Osteoblast (primary cell): Measurements from ENCODE around the gene EIF3J. TPM values are rescaled to one million over a fixed set of nuclear protein-coding genes. Genes with fewer than 3 reads are reported as not detected.

ENCODE experiments used
- DNase-seq: peaks from one replicate; pipeline ENCODE4 v3.0.0; 2011; ENCODE audit warnings: low spot score, mixed read lengths; ENCODE audit not compliant: insufficient read length; ENCODE audit errors: missing footprints
- H2AFZ ChIP-seq: 2 replicates; pipeline ENCODE4 v1.6.0; 2011; ENCODE audit warnings: mild to moderate bottlenecking, low read length
- H3K27ac ChIP-seq: 2 replicates; pipeline ENCODE4 v1.5.1; 2011; ENCODE audit warnings: mild to moderate bottlenecking, low read depth, low read length, moderate library complexity
- H3K27me3 ChIP-seq: 2 replicates; pipeline ENCODE4 v1.6.0; 2012; ENCODE audit warnings: mild to moderate bottlenecking, control low read depth, inconsistent platforms, low read length, moderate library complexity; ENCODE audit not compliant: insufficient read depth
- H3K36me3 ChIP-seq: 2 replicates; pipeline ENCODE4 v1.5.1; 2011; ENCODE audit warnings: mild to moderate bottlenecking, low read length, control low read depth, moderate library complexity; ENCODE audit not compliant: insufficient read depth
- H3K4me1 ChIP-seq: 2 replicates; pipeline ENCODE4 v1.5.1; 2011; ENCODE audit warnings: mild to moderate bottlenecking, low read length, control low read depth, moderate library complexity; ENCODE audit not compliant: insufficient read depth
- H3K4me2 ChIP-seq: 2 replicates; pipeline ENCODE4 v1.6.0; 2011; ENCODE audit warnings: mild to moderate bottlenecking, low read length; ENCODE audit not compliant: insufficient read depth
- H3K4me3 ChIP-seq: fragments of 200-600 bp; sonication (generic); 3 replicates; pipeline ENCODE4 v1.5.1; 2012; ENCODE audit warnings: mild to moderate bottlenecking, low read length, inconsistent platforms; ENCODE audit not compliant: insufficient read depth
- H3K79me2 ChIP-seq: 2 replicates; pipeline ENCODE4 v1.6.0; 2012; ENCODE audit warnings: mild to moderate bottlenecking, low read length, control low read depth, inconsistent platforms; ENCODE audit not compliant: insufficient read depth
- H3K9me3 ChIP-seq: 2 replicates; pipeline ENCODE4 v1.5.1; 2011; ENCODE audit warnings: low read depth, low read length, control low read depth
- H4K20me1 ChIP-seq: 2 replicates; pipeline ENCODE4 v1.6.0; 2012; ENCODE audit warnings: mild to moderate bottlenecking, low read length, control low read depth; ENCODE audit not compliant: insufficient read depth
- total RNA-seq: library from RNA; depleted of rRNA; stranded (reverse); fragments of >200 nt; gene quantifications from 2 replicates; pipeline ENCODE4 v1.2.3, GENCODE V29; 2012
- TF ChIP-seq, protein P1 (sequence below): IDR thresholded peaks from 2 replicates; pipeline ENCODE4 v1.5.1; 2011; ENCODE audit warnings: mild to moderate bottlenecking, low read depth, low read length, moderate library complexity; ENCODE audit errors: extremely low read depth

Gene EIF3J
- total RNA-seq, 1 donor, result 36.2 TPM

GRCh38 chr15:44516436-44516835 lies 20.5 kb upstream of the EIF3J start:
- Histone ChIP-seq H3K79me2 (no peaks in the 10 kb centered on the region), H3K36me3 (peaks cover 19% of the 10 kb centered on the region), H3K27ac (no peak overlapping the region), H3K4me2 (no peak overlapping the region), H3K4me1 (no peaks in the 10 kb centered on the region), H4K20me1 (no peaks in the 10 kb centered on the region), H3K27me3 (no peaks in the 10 kb centered on the region), H2AFZ (no peak overlapping the region), H3K9me3 (no peaks in the 10 kb centered on the region), H3K4me3 (no peak overlapping the region)
- no peak for DNase-seq
- TF ChIP-seq, protein P1, sequence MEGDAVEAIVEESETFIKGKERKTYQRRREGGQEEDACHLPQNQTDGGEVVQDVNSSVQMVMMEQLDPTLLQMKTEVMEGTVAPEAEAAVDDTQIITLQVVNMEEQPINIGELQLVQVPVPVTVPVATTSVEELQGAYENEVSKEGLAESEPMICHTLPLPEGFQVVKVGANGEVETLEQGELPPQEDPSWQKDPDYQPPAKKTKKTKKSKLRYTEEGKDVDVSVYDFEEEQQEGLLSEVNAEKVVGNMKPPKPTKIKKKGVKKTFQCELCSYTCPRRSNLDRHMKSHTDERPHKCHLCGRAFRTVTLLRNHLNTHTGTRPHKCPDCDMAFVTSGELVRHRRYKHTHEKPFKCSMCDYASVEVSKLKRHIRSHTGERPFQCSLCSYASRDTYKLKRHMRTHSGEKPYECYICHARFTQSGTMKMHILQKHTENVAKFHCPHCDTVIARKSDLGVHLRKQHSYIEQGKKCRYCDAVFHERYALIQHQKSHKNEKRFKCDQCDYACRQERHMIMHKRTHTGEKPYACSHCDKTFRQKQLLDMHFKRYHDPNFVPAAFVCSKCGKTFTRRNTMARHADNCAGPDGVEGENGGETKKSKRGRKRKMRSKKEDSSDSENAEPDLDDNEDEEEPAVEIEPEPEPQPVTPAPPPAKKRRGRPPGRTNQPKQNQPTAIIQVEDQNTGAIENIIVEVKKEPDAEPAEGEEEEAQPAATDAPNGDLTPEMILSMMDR, result no peak

GRCh38 chr15:44519537-44519936 lies 17.4 kb upstream of the EIF3J start:
- no peaks in the 10 kb centered on the region for H3K79me2 ChIP-seq
- DNase-seq, result no peak
- no peak overlapping the region for H2AFZ ChIP-seq
- no peaks in the 10 kb centered on the region for H4K20me1 ChIP-seq
- TF ChIP-seq, protein P1, result no peak
- no peak overlapping the region for H3K4me3 ChIP-seq
- no peak overlapping the region for H3K27ac ChIP-seq
- H3K36me3 ChIP-seq, result peaks cover 26% of the 10 kb centered on the region
- H3K4me2 ChIP-seq, result no peak overlapping the region
- H3K27me3 ChIP-seq, result no peaks in the 10 kb centered on the region
- no peaks in the 10 kb centered on the region for H3K4me1 ChIP-seq
- H3K9me3 ChIP-seq, result no peaks in the 10 kb centered on the region

GRCh38 chr15:44525018-44525417 lies 11.9 kb upstream of the EIF3J start:
- DNase-seq, result no peak
- peak overlapping the region; percentile 10 for H3K27ac ChIP-seq
- H2AFZ ChIP-seq, result no peak overlapping the region
- H3K4me2 ChIP-seq, result no peak overlapping the region
- TF ChIP-seq, protein P1, result no peak
- no peaks in the 10 kb centered on the region for H3K4me1 ChIP-seq
- no peak overlapping the region for H3K4me3 ChIP-seq
- H3K9me3 ChIP-seq, result no peaks in the 10 kb centered on the region
- H3K36me3 ChIP-seq, result peaks cover 15% of the 10 kb centered on the region
- H3K79me2 ChIP-seq, result no peaks in the 10 kb centered on the region
- H3K27me3 ChIP-seq, result no peaks in the 10 kb centered on the region
- no peaks in the 10 kb centered on the region for H4K20me1 ChIP-seq

DNA sequence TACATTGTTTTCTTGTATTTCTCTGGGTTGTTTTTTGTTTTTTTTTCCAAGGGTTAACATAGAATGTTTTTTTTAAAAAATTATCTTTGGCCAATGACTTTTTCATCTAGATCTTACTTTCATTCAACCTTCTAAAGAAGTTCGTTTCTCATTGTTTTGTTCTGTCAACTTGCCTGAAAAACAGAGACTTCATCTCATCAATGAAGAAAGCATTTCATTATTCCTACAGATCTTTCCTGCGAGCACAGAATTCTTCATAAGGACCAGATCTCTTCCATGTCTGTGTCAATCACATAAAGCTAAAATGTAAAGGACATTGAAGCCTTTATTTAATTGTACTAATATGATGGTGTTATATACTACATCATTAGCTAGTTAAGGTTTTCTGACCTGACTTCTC lies 9.7 kb upstream of the EIF3J start:
- no peak for DNase-seq
- Histone ChIP-seq H3K4me1 (no peaks in the 10 kb centered on the region), H3K9me3 (no peaks in the 10 kb centered on the region), H2AFZ (no peak overlapping the region), H3K4me2 (no peak overlapping the region), H3K27ac (no peak overlapping the region), H4K20me1 (no peaks in the 10 kb centered on the region), H3K27me3 (no peaks in the 10 kb centered on the region), H3K4me3 (no peak overlapping the region), H3K36me3 (peaks cover 6% of the 10 kb centered on the region), H3K79me2 (no peaks in the 10 kb centered on the region)
- TF ChIP-seq, protein P1, result no peak
